ENCODE measurements around the gene ZNF468. TPM values are rescaled to one million over a fixed set of nuclear protein-coding genes. Genes with fewer than 3 reads are reported as not detected.

ZNF468 gene
- polyA plus RNA-seq, 3 donors, result 6.2 to 16.1 (median 10.6) TPM

GRCh38 chr19:52889931-52890330 is 32.5 kb upstream of the ZNF468 start:
- WGBS (ENCODE audit: insufficient coverage), result 100% methylated on average over 1 of the region's 4 CpGs
- intact Hi-C loops (cut with micrococcal nuclease), result no loop called here

GRCh38 chr19:52889076-52889475 is 31.7 kb upstream of the ZNF468 start:
- Histone ChIP-seq H3K9ac (ENCODE audit: insufficient read depth, low read length, poor library complexity, severe bottlenecking) (no peak overlapping the region), H3K4me2 (replicated peaks; ENCODE audit: extremely low read depth, low read length, poor library complexity, severe bottlenecking) (no peak overlapping the region), H3K4me1 (ENCODE audit: control insufficient read depth in 1 of 2, insufficient read depth in 2 of 2, low read length in 2 of 2) (no peaks in the 10 kb centered on the region), H3K27me3 (ENCODE audit: control insufficient read depth in 2 of 2, insufficient read depth in 2 of 2, low read length in 2 of 2) (no peaks in the 10 kb centered on the region), H3K36me3 (replicated peaks in 1 of 2; ENCODE audit: control insufficient read depth in 1 of 2, insufficient read depth in 2 of 2, low read length in 2 of 2) (peaks cover 54 to 65% of the 10 kb centered on the region in 2 donors), H3K4me3 (replicated peaks in 1 of 3; ENCODE audit: low read depth in 2 of 3, low read length in 3 of 3) (no peak overlapping the region), H2AFZ (ENCODE audit: insufficient read depth, low read depth, low read length, poor library complexity, severe bottlenecking) (no peak overlapping the region), H3K79me2 (ENCODE audit: insufficient read depth, low read length) (no peaks in the 10 kb centered on the region), H4K20me1 (ENCODE audit: insufficient read depth, low read length) (no peaks in the 10 kb centered on the region), H3K27ac (ENCODE audit: low read depth in 1 of 2, low read length in 2 of 2) (no peak overlapping the region), H3K9me3 (replicated peaks in 1 of 2; ENCODE audit: control insufficient read depth in 1 of 2, insufficient read depth in 1 of 2, low read length in 2 of 2) (peaks cover 39 to 54% of the 10 kb centered on the region in 2 donors)
- no peak for TF ChIP-seq CTCF (IDR thresholded peaks at IDR 0.05)
- Mint-ChIP-seq H3K27me3 (ENCODE audit: low read depth in 3 of 3) (peaks cover 0 to 9% (median 2%) of the 10 kb centered on the region in 3 donors), H3K36me3 (peaks cover 75 to 91% of the 10 kb centered on the region in 2 donors), H3K27ac (no peak overlapping the region), H3K4me1 (no peaks in the 10 kb centered on the region), H3K9me3 (peaks cover 30 to 68% (median 60%) of the 10 kb centered on the region in 7 donors), H3K4me3 (no peak overlapping the region)
- 100% methylated on average over 4 of the region's 7 CpGs for WGBS (ENCODE audit: insufficient coverage)
- intact Hi-C loops (cut with micrococcal nuclease), result no loop called here
- DNase-seq, result no peak

More at GRCh38 chr19:52889931-52890330, 32.5 kb upstream of the ZNF468 start:
- Mint-ChIP-seq H3K9me3 (peaks cover 22 to 67% (median 51%) of the 10 kb centered on the region in 7 donors), H3K4me1 (peaks cover 3% of the 10 kb centered on the region), H3K27ac (no peak overlapping the region), H3K4me3 (no peak overlapping the region), H3K36me3 (peaks cover 67 to 90% of the 10 kb centered on the region in 2 donors), H3K27me3 (ENCODE audit: low read depth in 3 of 3) (peaks cover 0 to 9% (median 2%) of the 10 kb centered on the region in 3 donors)
- Histone ChIP-seq H3K4me2 (replicated peaks; ENCODE audit: extremely low read depth, low read length, poor library complexity, severe bottlenecking) (no peak overlapping the region), H3K27me3 (ENCODE audit: control insufficient read depth in 2 of 2, insufficient read depth in 2 of 2, low read length in 2 of 2) (no peaks in the 10 kb centered on the region), H3K9me3 (replicated peaks in 1 of 2; ENCODE audit: control insufficient read depth in 1 of 2, insufficient read depth in 1 of 2, low read length in 2 of 2) (peaks cover 31 to 46% of the 10 kb centered on the region in 2 donors), H3K4me3 (replicated peaks in 1 of 3; ENCODE audit: low read depth in 2 of 3, low read length in 3 of 3) (no peak overlapping the region), H3K36me3 (replicated peaks in 1 of 2; ENCODE audit: control insufficient read depth in 1 of 2, insufficient read depth in 2 of 2, low read length in 2 of 2) (peaks cover 46 to 57% of the 10 kb centered on the region in 2 donors), H3K27ac (ENCODE audit: low read depth in 1 of 2, low read length in 2 of 2) (no peak overlapping the region), H2AFZ (ENCODE audit: insufficient read depth, low read depth, low read length, poor library complexity, severe bottlenecking) (no peak overlapping the region), H4K20me1 (ENCODE audit: insufficient read depth, low read length) (no peaks in the 10 kb centered on the region), H3K9ac (ENCODE audit: insufficient read depth, low read length, poor library complexity, severe bottlenecking) (no peak overlapping the region), H3K79me2 (ENCODE audit: insufficient read depth, low read length) (no peaks in the 10 kb centered on the region), H3K4me1 (ENCODE audit: control insufficient read depth in 1 of 2, insufficient read depth in 2 of 2, low read length in 2 of 2) (no peaks in the 10 kb centered on the region)
- DNase-seq, result no peak
- no peak for TF ChIP-seq CTCF (IDR thresholded peaks at IDR 0.05)
